T-helper 2 cell (primary cell): Measurements from ENCODE around the gene CENPO.
"Not testable (repeated sequence)": the region's sequence is repeated elsewhere in the genome, so short reads cannot be mapped to it uniquely, and the experiment has no call there.

Experiments used
- DNase-seq, 5 experiments: peaks; one replicate each; pipeline versions ENCODE4 v3.0.0 to v3.0.0-alpha.2; 2012 to 2022

Gene CENPO

DNA sequence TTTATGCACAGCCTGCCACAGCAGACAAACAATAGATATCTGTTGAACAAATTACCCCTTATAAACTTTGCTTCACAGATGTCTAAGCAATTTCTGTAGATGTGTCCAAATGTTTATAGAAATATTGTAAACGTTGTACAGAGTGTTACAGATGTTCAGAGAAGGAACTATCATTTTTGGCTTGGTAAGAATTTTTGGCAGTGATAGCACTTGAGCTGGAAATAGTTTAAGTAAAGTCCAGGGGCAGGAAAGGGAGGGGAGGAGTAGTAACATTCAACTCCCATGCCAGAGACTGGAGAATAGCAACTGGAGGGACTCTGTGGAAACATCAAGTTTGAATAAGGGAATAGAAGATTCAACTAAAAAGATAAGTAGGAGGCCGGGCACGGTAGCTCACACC, 4.4 kb upstream of the CENPO start:
- no peak for DNase-seq

DNA sequence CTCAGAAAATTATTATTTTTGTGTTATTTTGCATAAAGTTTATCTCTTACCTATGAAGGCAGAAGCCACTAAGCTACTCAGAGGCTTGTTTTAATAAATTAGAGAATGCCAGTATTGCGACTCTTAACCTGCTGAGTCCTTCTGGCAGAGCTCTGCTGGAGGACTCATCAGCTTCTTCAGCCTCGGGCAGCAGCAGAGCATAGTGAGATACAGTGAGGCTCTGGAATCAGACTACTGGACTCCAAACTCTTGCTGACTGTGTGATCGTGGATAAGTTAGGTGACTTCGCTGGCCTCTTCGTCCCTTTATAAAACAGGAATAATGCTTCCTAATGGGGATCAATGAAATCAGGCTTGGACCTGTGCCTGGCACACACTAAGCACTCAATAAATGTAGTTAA, 1.8 kb upstream of the CENPO start:
- DNase-seq, result no peak

DNA sequence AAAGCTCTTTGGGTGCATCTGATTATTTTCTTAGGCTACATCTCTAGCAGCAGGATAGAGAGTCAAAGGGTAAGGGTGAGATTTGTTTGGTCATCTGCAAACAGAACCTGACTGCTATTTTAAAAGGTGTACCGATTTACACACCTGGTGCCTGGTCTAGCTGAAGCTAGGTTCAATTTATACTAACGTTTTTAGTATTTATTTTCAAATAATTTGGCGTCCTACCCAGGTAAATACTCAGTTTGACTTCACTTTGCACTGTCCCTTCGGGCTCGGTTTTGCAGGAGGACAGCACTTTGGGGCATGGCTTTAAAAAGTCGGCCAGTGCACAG, 717 bp upstream of the CENPO start:
- DNase-seq, result no peak

DNA sequence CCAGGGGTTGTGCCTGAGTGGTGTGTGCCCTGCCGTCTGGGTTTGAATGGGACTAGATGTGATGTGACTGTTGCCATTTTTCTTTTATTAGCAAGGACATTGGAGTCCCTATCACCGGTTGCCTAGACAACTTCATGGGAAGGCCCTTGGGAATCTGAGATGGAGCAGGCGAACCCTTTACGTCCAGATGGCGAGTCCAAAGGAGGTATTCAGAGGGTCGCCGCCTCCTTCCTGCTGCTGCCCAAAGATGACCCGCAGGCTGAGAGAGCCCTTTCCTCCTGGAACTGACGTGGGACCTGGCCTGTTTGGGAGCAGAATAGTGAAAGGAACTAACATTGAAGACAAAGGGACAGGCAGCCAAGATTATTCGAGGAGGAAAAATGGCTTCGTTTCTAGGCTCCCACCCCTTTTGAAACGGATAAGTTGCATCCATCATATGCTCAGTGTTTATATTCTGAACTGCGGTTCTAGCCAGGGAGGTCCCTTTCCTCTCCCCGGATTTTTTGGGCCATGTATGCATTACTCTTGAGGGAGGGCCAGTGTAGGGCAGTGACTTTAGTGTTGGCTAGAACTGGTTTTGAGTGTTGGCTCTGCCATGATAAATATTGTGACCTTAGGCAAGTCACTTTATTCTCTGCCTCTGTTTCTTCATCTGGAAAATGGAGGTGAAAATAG, 673 bp downstream of the CENPO start:
- peak in 1 of 5 experiments; percentile 40 for DNase-seq

DNA sequence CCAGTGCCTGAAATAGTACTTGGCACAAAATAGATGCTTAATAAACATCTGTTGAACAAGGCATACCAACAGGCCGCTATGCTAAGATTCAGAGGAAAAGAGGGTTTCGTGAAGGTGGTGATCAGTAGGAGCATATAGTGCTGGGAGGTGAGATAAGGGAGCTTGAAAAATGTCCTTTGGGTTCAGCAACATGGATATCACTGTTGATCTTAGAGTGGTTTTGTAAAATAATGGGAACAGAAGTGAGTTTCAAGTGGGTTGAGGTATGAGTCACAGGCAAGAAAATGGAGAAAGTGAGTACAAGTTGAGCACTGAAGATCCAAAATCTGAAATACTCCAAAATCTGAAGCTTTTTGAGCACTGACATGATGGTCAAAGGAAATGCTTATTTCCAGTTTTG, 4.4 kb downstream of the CENPO start:
- DNase-seq, result no peak

DNA sequence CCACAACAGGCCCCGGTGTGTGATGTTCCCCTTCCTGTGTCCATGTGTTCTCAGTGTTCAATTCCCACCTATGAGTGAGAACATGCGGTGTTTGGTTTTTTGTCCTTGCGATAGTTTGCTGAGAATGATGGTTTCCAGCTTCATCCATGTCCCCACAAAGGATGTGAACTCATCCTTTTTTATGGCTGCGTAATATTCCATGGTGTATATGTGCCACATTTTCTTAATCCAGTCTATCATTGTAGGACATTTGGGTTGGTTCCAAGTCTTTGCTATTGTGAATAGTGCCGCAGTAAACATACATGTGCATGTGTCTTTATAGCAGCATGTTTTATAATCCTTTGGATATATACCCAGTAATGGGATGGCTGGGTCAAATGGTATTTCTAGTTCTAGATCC, 7.3 kb downstream of the CENPO start:
- not testable (repeated sequence) for DNase-seq

DNA sequence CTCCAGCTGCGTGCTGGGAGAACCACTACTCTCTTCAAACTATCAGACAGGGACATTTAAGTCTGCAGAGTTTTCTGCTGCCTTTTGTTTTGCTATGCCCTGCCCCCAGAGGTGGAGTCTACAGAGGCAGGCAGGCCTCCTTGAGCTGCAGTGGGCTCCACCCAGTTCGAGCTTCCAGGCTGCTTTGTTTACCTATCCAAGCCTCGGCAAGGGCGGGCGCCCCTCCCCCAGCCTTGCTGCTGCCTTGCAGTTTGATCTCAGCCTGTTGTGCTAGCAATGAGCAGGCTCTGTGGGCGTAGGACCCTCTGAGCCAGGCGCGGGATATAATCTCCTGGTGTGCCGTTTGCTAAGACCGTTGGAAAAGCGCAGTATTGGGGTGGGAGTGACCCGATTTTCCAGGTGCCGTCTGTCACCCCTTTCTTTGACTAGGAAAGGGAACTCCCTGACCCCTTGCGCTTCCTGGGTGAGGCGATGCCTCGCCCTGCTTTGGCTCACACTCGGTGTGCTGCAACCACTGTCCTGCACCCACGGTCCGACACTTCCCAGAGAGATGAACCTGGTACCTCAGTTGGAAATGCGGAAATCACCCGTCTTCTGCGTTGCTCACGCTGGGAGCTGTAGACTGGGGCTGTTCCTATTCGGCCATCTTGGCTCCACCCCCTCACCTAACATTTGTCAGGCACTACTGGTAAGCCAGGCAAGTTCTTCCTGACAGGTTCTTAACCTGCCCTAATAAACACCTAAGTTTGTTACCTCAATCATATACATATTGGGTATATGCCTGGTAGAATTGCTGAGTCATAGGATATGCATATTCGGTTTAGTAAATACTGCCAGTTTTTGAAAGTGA, 12.8 kb downstream of the CENPO start:
- DNase-seq, result not testable (repeated sequence)

DNA sequence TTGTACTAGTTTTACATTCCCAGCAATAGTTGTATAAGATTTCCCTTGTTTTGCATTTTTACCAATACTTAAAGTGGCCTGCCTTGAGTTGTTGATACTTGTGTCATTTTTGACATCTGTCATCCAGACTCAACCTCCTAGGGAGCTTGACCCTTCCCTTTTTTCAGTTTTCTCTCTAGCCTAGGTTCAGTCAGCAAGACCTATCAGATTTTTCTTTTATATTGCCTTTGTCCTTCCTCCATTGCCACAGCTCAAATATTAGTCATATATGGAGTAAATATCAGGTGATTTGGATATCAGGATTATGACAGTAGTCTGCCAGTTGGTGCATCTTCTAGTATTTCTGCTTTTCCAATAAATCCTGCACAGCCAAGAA, 13.4 kb downstream of the CENPO start:
- no peak for DNase-seq

DNA sequence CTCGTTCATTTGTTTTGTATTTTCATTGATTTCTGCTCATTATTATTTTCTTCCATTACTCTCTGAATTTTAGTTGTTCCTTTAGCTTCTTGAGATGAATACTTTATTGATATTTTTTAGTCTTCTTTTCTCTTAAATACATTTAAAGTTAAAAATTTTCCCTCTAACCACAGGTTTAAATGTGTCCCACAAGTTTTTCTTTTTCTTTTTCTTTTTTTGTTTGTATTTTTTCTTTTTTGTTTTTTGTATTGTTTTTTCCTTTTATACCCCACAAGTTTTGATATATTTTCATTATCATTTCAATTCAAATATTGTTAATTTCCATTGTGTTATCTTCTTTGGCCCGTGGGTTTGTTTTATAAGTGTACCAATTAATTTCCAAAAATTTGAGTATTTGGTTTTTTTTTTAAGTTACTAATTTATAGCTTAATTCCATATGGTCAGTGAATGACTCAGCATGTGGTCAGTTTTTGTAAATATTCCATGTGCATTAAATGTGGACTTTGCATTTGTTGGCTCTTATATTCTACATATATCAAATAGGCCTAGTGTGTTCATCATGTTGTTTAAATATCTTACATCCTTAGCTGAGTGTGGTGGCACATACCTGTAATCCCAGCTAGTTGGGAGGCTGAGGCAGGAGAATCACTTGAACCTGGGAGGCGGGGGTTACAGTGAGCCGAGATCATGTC, 16.2 kb downstream of the CENPO start:
- no peak for DNase-seq

DNA sequence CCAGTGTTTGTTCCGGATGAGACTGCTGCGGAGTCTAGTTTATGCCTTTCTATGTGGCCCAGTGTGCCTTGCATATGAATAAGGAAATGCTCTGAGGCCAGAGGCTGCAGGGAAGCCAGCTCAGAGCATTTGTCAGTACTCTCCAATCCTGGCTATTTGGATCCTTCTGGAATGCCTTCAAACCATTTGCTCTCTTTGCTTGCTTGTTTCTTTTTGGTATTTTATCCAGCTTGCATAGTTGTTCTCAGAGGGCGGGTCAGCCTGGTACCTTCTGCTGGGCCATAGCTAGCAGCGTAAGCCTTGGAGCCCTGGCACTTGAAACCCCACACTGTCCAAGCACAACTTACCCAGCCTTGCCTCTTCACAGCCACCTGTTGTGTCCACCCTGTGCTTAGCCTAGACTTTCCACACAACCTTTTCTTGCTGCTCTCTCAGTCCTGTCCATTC, 20.5 kb downstream of the CENPO start:
- no peak for DNase-seq

DNA sequence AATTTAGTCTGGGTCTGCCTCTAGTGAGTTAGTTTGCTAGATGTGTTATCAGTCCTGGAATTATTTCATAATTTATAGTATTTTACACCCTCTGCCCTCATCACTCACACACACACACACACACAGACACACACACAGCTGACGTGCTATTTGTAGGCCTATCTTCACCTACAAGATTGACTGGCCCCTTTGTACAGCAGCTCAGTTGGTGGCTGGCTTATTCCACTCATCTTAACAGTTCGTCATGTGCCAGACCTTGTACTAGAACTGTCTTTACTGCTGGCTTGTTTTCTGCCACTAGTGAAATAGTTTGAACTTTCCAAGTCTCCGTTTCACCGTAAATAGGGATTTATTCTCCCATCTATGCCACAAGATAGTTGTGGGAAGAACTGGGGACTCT, 21.3 kb downstream of the CENPO start:
- no peak for DNase-seq

DNA sequence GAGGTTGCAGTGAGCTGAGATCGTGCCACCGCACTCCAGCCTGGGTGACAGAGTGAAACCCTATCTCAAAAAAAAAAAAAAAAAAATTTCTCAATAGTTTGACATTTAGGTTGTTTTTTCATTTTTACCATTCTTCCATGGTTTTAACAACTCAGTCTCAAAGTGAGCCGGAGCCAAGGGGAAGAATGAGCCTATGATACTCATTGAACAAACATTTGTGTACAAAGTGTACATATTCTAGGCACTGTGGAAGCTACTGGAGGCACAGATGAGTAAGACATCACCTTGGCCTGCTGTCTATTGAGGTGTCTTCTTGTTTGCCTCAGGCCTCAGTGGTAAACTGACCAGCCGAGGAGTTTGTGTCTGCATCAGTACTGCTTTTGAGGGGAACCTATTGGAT, 21.9 kb downstream of the CENPO start:
- DNase-seq, result no peak

DNA sequence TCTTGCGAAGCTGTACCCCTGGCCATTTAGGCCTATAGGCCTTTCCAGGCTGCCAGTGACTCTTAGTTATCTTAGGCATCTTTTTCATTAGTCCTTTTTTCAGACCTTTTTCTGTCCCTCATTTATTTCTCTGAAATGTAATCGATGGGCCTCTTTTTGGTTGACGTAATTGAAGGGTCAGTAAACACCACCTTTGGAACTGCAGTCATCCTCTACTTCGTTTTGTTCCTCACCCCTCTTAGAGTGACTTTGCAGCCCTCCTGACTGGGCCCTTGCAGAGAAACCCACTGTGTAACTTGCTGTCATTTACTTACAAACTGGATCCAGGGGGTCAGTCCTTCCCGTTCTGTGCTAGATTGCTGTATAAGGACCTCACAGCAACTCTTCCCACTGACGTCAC, 23.2 kb downstream of the CENPO start:
- no peak for DNase-seq

DNA sequence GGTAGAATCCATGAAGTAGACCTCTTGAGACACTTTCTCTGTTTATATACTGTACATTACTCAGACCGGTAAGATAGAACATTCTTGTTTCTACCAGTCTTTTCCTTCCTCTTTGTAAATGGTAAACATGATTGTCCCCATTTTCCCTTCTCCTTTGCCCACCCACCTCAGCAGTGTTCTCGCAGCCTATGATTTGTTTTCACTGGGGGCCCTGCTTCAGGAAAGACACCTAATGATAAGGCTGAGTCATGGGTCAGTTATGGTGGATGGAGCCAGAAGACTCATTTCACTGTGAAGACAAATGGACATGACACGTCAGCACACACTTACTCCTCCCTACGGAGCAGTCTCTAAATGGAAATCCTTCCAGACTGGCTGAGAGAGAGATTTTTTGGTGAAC, 23.7 kb downstream of the CENPO start:
- DNase-seq, result no peak

DNA sequence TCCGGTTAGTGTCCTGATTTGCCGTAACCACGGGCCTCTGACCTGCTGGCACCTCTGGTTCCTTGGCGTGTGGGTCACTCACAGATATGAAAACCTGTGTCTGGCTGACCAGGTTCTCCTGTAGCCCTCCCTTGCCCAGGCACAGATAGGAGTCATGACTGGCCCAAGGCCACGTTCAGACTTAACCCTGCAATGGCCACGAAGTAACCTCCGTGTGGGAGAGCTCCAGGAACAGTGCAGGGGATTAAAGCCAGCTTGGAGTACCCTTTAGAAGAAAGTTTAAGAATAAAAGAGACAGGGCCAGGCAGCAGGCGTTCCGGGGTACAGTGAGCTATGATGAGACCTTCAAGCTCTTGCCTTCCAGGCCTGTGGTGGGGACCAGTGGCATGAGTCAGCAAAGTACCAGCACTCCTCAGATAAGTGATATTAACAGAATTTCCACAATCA, 25.5 kb downstream of the CENPO start:
- DNase-seq, result no peak

DNA sequence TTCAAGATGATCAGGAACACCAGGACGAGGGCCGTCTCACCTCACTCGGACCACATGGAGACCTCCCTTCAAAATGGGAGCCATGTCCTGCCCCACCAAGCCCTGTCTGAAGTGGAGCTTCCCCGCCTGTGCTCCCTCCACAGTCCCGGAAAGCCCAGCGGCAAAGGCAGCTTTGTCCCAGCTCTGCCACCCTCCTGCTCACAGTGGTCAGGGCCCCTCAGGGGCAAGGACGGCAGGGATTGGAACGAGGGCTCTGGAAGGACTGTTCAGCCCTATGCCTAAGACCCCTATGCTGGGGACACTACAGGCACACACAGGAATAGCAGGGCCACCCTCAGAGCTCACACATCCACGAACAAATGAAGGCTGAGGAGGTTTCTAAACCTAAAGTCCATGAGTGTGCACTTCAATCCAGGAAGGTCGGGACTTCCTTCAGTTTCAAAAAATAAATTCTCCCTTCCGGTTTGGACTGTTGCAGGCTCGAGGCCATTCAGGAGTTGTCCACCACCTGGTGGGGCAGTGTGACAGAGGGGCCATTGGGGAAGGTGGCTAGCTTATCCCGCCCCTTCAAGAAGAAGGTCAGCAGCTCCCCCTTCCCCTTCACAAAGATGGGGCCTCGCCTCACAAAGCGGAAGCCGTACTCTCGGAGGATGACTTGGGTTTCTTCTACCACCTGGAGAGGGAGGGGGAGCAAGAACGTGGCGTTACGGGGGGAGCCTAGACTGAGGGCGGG, 26.4 kb downstream of the CENPO start:
- no peak for DNase-seq

DNA sequence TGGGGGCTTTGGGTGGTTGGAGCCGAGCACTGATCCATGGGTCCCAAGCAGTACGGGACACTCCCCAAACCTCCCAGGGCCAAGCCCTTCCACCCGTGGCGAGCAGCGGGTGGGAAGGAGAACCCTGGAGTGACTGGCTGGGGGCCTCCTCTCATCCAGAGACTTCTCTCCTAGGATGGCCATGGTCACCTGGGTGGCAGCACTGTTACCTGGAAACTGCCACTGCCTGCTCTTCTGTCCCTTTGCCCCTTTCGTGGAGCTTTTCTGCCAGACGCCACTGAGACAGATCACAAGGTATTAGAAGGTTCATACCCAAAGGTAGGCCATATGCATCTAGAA, 26.9 kb downstream of the CENPO start:
- no peak for DNase-seq

DNA sequence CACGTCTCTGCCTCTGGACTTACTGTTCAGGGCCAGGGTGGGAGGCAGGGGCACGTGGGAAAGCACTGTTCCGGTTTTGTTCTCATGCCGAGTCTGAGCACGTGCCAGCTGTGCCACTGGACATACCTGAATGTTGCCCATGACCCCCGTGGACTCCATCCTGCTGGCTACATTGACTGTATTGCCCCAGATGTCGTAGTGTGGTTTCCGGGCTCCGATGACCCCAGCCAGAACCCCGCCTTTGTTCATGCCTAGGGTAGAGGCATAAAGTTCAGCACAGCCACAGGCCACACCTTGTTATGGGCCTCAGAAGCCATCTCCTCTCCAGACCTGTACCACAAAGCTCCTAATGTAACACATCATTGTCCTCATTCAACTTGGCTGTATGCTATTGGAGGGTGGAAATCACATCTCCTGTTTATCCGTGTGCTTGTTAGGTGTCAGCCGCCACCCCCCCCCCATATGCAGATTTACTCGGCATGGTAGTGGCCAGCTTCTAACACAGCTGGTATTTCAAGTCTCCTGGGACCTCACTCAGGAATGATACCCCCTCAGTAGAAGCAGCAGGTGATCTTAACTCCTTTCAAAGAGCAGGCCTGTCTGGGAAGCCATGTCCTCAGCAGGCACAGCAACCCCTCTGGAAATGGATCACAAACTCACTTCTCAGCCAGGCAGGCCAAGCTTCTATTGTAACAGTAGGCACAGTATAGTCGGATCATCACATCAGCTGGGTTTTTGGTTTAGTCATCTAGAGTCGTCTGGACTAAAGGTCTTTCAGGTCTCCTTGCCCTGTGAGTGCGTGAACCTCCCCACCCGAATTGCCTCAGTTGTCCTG, 27.6 kb downstream of the CENPO start:
- no peak for DNase-seq

DNA sequence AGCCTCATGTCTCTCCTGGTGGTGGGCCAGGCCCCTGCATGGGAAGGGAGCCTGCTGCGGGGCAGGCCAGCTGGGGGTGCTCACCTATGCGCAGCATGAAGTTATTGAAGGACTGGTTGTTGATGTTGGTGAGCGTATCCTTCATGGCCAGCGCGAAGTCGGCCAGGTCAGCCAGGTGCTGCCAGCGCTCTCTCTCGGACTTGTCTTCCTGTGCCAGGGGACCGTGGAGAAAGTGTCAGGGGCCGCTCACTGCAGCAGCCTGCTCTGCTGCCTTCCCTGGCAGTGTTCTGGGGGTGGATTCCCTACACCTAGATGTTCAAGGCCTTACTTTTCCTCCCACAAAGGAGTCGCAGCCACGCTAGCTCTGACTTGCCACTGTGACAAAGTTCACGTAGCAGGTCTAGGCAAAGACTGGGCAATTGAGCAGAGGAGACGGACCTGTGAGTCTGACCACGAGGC, 28.2 kb downstream of the CENPO start:
- DNase-seq, result no peak

DNA sequence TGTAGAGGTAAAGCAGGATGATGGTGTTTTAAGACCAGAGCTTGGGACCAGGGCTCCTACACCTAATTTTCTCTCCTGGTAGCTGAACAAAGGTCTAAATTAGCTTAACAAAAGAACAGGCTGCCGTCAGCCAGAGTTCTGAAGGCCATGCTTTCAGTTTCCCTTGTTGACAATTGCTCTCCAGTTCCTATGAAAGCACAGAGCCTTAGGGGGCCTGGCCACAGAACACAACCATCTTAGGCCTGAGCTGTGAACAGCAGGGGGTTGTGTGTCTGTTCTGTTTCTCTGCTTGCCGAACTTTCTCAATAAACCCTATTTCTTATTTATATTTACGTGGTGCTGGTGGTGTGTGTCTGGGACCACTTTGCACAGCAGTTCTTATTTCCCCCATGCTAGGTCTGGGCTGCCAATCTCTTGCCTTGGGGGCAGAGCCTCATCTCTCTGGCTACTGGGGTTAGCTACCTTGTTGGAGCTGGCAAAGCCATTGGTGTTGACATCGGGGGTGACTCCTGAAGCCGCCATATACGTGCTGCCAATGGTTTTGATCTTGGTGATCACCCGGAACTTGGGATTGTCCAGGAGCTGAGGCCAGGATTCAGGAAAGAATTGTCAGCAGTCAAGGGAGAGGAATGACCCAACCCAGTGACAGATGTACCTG, 29.0 kb downstream of the CENPO start:
- no peak for DNase-seq

DNA sequence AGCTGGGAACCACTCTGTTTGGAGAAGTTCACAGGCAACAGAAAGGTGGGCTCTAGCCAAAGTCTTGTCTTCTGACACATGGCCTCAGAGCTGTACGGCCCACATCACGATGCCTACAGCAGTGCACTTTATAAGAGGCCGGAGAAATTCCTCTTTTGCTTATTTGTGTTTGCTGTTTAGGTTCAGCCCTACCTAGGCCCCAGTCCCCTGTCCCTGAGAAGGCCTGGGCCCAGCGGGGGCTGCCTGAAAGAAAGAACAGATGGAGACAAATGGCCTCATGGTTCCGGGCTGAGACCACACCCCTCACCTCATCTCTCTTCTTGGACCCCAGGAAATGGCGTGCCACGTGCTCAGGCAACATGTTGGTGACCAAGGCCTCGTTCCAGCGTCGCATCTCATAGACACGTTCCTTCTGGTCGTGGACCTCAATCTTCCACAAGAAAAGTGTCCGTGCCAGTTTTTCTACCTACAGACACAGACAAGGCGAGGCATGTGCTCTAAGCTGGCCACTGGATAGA, 30.9 kb downstream of the CENPO start:
- DNase-seq, result no peak
